Neural cell (in vitro differentiated cells): ENCODE measurements around the gene MEF2D. TPM values are rescaled to one million over a fixed set of nuclear protein-coding genes. Genes with fewer than 3 reads are reported as not detected.

Source experiments
- H2AFZ ChIP-seq: fragments of 200-600, 300-800 bp; sonication (generic), shearing (Covaris generic); 2 replicates; pipeline ENCODE4 v1.6.0; 2014; ENCODE audit warnings: low read depth, mild to moderate bottlenecking, antibody characterized with exemption, low read length, moderate library complexity
- H3F3A ChIP-seq: fragments of 200-600 bp; shearing (Covaris generic); 2 replicates; pipeline ENCODE4 v1.6.1; 2016; ENCODE audit warnings: mild to moderate bottlenecking, moderate library complexity, mixed read lengths, antibody characterized with exemption, low read length; ENCODE audit not compliant: insufficient read depth, poor library complexity, severe bottlenecking
- H3K27ac ChIP-seq: fragments of 200-600, 300-800 bp; sonication (generic), shearing (Covaris generic); 2 replicates; pipeline ENCODE4 v1.5.1; 2014; ENCODE audit warnings: mild to moderate bottlenecking, low read length, moderate library complexity
- H3K27me3 ChIP-seq: fragments of 300-800, 200-600 bp; sonication (generic), shearing (Covaris generic); 2 replicates; pipeline ENCODE4 v1.6.0; 2014; ENCODE audit warnings: mild to moderate bottlenecking, low read depth, low read length, moderate library complexity; ENCODE audit not compliant: insufficient read depth
- H3K36me3 ChIP-seq: fragments of 300-800, 200-600 bp; sonication (generic), shearing (Covaris generic); 2 replicates; pipeline ENCODE4 v1.5.1; 2014; ENCODE audit warnings: mild to moderate bottlenecking, antibody characterized with exemption, low read length, moderate library complexity; ENCODE audit not compliant: insufficient read depth
- H3K4me2 ChIP-seq: fragments of 300-800, 200-600 bp; sonication (generic), shearing (Covaris generic); 2 replicates; pipeline ENCODE4 v1.6.0; 2014; ENCODE audit warnings: mild to moderate bottlenecking, low read length
- H3K4me3 ChIP-seq: fragments of 300-800, 200-600 bp; sonication (generic), shearing (Covaris generic); 2 replicates; pipeline ENCODE4 v1.5.1; 2014; ENCODE audit warnings: mild to moderate bottlenecking, low read length, moderate library complexity
- H3K79me2 ChIP-seq: fragments of 200-600 bp; shearing (Covaris generic); replicated peaks from 2 replicates; pipeline ENCODE4 v1.6.0; 2014; ENCODE audit warnings: mild to moderate bottlenecking, low read length, moderate library complexity; ENCODE audit not compliant: insufficient read depth
- H3K9ac ChIP-seq: fragments of 300-800, 200-600 bp; sonication (generic), shearing (Covaris generic); 2 replicates; pipeline ENCODE4 v1.6.1; 2016; ENCODE audit warnings: mild to moderate bottlenecking, low read length, mixed read lengths
- H3K9me2 ChIP-seq: fragments of 200-600 bp; shearing (Covaris generic); 2 replicates; pipeline ENCODE4 v1.6.1; 2016; ENCODE audit warnings: mild to moderate bottlenecking, low read length, mixed read lengths; ENCODE audit not compliant: insufficient read depth
- H3K9me3 ChIP-seq: fragments of 200-600, 300-800 bp; sonication (generic), shearing (Covaris generic); 2 replicates; pipeline ENCODE4 v1.6.1; 2016; ENCODE audit warnings: mild to moderate bottlenecking, mixed run types, low read length, moderate library complexity, mixed read lengths
- H4K20me1 ChIP-seq: fragments of 200-600 bp; shearing (Covaris generic); 2 replicates; pipeline ENCODE4 v1.6.1; 2016; ENCODE audit warnings: mild to moderate bottlenecking, mixed run types; ENCODE audit not compliant: insufficient read depth
- EP300 ChIP-seq: fragments of 450-650 bp; conservative IDR thresholded peaks from 2 replicates; pipeline ENCODE4 v1.6.1; 2014; ENCODE audit warnings: antibody characterized with exemption, mild to moderate bottlenecking, moderate library complexity; ENCODE audit not compliant: poor library complexity, severe bottlenecking
- EZH2 ChIP-seq: fragments of 200-600, 300-800 bp; shearing (Covaris generic), sonication (generic); IDR thresholded peaks from 2 replicates; pipeline ENCODE4 v1.6.1; 2014; ENCODE audit warnings: antibody characterized with exemption, low read length, borderline replicate concordance, mild to moderate bottlenecking; ENCODE audit not compliant: insufficient read depth, poor library complexity, severe bottlenecking
- MXI1 ChIP-seq: fragments of 450-650 bp; conservative IDR thresholded peaks from 2 replicates; pipeline ENCODE4 v1.6.1; 2014; ENCODE audit warnings: antibody characterized with exemption, mild to moderate bottlenecking; ENCODE audit not compliant: poor library complexity, severe bottlenecking
- POLR2AphosphoS5 ChIP-seq: IDR thresholded peaks from 2 replicates; pipeline ENCODE4 v1.6.1; 2012
- RAD21 ChIP-seq: fragments of 450-650 bp; conservative IDR thresholded peaks from 2 replicates; pipeline ENCODE4 v1.6.1; 2014; ENCODE audit warnings: antibody characterized with exemption, mild to moderate bottlenecking, moderate library complexity
- TAF1 ChIP-seq: IDR thresholded peaks from 2 replicates; pipeline ENCODE4 v1.6.1; 2012; ENCODE audit warnings: low read depth
- polyA plus RNA-seq: library from polyadenylated mRNA; depleted of rRNA; stranded (reverse); fragments of >200 nt; gene quantifications from 2 replicates; pipeline ENCODE4 v1.2.3, GENCODE V29; 2014
- TF ChIP-seq, protein P1 (sequence below): IDR thresholded peaks from 2 replicates; pipeline ENCODE4 v1.6.1; 2012; ENCODE audit warnings: borderline replicate concordance
- TF ChIP-seq, protein P2 (sequence below): fragments of 450-650 bp; IDR thresholded peaks from 2 replicates; pipeline ENCODE4 v1.5.1; 2014; ENCODE audit warnings: antibody characterized with exemption, mild to moderate bottlenecking, moderate library complexity; ENCODE audit not compliant: poor library complexity, severe bottlenecking

Gene MEF2D
- polyA plus RNA-seq, 1 donor from 2014 or later, result 4.7 TPM

DNA sequence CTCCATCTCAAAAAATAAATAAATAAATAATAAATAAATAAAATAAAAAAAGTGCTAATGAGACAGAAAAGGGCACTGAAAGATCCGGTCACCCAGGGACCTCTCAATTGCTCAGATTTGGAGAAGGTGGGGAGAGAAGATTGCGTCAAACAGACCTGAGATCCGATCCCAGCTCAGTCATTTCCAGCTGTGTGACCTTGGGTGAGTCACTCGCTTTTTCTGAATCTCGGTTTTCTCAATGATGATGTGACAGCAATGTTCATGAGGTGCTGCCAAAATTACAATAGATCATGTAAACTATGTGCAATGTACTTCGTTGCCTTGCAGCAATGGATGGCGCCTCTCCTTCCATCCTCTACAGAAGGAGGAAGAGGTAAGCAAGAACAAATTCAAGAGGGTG, 11.1 kb upstream of the MEF2D start:
- H4K20me1 ChIP-seq, result no peaks in the 10 kb centered on the region
- H3F3A ChIP-seq, result no peaks in the 10 kb centered on the region
- no peaks in the 10 kb centered on the region for H3K9me2 ChIP-seq
- no peaks in the 10 kb centered on the region for H3K79me2 ChIP-seq
- no peak overlapping the region for H2AFZ ChIP-seq
- H3K27me3 ChIP-seq, result no peaks in the 10 kb centered on the region
- TF ChIP-seq POLR2AphosphoS5, result no peak
- no peak for TF ChIP-seq TAF1
- no peak overlapping the region for H3K27ac ChIP-seq
- no peaks in the 10 kb centered on the region for H3K36me3 ChIP-seq
- no peak overlapping the region for H3K4me3 ChIP-seq
- H3K9me3 ChIP-seq, result no peaks in the 10 kb centered on the region
- H3K9ac ChIP-seq, result no peak overlapping the region
- H3K4me2 ChIP-seq, result no peak overlapping the region

DNA sequence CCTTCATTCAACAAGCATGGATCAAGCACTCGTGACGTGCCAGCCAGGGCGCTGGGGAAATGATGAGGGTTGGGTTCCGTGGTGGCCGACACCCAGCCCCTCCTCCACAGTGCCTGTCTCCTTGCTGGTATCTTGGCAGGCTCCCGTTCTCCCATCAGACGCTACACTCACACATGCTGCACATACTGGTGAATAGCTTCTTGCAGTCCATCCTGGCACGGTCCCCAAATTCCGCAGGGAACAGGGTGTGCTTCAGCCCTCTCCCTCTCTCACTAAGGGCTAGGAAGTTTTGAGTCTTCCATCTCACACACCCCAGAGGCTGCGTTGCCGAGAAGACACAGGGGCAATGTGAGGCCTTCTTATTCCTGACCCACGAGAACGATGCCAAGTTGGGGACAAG, 10.1 kb upstream of the MEF2D start:
- Histone ChIP-seq H3K9me3 (no peaks in the 10 kb centered on the region), H3K4me2 (no peak overlapping the region), H3K27ac (no peak overlapping the region), H2AFZ (no peak overlapping the region), H4K20me1 (no peaks in the 10 kb centered on the region), H3K27me3 (no peaks in the 10 kb centered on the region), H3K9ac (no peak overlapping the region), H3K79me2 (no peaks in the 10 kb centered on the region), H3F3A (no peaks in the 10 kb centered on the region), H3K36me3 (no peaks in the 10 kb centered on the region), H3K4me3 (no peak overlapping the region), H3K9me2 (no peaks in the 10 kb centered on the region)
- TF ChIP-seq RAD21, result no peak
- TF ChIP-seq POLR2AphosphoS5, result no peak
- TF ChIP-seq, protein P1, sequence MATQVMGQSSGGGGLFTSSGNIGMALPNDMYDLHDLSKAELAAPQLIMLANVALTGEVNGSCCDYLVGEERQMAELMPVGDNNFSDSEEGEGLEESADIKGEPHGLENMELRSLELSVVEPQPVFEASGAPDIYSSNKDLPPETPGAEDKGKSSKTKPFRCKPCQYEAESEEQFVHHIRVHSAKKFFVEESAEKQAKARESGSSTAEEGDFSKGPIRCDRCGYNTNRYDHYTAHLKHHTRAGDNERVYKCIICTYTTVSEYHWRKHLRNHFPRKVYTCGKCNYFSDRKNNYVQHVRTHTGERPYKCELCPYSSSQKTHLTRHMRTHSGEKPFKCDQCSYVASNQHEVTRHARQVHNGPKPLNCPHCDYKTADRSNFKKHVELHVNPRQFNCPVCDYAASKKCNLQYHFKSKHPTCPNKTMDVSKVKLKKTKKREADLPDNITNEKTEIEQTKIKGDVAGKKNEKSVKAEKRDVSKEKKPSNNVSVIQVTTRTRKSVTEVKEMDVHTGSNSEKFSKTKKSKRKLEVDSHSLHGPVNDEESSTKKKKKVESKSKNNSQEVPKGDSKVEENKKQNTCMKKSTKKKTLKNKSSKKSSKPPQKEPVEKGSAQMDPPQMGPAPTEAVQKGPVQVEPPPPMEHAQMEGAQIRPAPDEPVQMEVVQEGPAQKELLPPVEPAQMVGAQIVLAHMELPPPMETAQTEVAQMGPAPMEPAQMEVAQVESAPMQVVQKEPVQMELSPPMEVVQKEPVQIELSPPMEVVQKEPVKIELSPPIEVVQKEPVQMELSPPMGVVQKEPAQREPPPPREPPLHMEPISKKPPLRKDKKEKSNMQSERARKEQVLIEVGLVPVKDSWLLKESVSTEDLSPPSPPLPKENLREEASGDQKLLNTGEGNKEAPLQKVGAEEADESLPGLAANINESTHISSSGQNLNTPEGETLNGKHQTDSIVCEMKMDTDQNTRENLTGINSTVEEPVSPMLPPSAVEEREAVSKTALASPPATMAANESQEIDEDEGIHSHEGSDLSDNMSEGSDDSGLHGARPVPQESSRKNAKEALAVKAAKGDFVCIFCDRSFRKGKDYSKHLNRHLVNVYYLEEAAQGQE, result no peak
- no peak for TF ChIP-seq MXI1
- TF ChIP-seq TAF1, result no peak
- TF ChIP-seq, protein P2, sequence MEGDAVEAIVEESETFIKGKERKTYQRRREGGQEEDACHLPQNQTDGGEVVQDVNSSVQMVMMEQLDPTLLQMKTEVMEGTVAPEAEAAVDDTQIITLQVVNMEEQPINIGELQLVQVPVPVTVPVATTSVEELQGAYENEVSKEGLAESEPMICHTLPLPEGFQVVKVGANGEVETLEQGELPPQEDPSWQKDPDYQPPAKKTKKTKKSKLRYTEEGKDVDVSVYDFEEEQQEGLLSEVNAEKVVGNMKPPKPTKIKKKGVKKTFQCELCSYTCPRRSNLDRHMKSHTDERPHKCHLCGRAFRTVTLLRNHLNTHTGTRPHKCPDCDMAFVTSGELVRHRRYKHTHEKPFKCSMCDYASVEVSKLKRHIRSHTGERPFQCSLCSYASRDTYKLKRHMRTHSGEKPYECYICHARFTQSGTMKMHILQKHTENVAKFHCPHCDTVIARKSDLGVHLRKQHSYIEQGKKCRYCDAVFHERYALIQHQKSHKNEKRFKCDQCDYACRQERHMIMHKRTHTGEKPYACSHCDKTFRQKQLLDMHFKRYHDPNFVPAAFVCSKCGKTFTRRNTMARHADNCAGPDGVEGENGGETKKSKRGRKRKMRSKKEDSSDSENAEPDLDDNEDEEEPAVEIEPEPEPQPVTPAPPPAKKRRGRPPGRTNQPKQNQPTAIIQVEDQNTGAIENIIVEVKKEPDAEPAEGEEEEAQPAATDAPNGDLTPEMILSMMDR, result no peak

DNA sequence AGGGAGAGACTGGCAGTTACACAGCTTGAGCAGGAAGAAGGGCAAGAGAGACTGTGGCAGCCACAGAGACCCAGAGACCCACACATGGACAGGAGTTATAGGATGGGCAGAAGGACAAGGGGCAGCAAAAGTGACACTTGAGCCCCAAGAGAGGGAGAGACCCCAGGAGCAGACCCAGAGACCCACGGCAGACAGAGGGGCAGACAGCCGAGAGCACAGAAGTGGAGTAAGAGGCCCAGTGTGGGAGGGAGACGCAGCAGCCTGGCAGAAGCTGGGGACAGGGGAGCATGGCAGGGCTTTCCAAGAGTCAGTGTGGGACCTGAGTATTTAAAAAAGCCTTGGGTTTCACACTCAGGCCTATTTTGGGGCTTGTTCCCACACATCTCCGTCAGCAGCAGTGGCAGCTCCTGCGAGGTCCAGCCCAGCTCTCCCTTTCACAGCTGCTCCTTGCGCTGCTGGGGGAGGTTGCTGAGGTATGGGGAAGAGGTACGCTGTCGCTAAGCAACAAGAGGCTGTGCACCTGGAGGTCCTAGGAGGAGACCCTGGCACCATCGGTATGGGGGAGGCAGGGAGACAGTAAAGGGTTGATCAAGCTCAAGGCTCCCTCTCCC, 9.0 kb upstream of the MEF2D start:
- Histone ChIP-seq H2AFZ (no peak overlapping the region), H3K27me3 (no peaks in the 10 kb centered on the region), H3K9me2 (no peaks in the 10 kb centered on the region), H3K4me2 (no peak overlapping the region), H3K27ac (no peak overlapping the region), H3K79me2 (no peaks in the 10 kb centered on the region), H3K9me3 (no peaks in the 10 kb centered on the region), H3K9ac (no peak overlapping the region), H4K20me1 (no peaks in the 10 kb centered on the region), H3K4me3 (peak overlapping the region; percentile 6), H3K36me3 (no peaks in the 10 kb centered on the region), H3F3A (no peaks in the 10 kb centered on the region)
- TF ChIP-seq POLR2AphosphoS5 (no peak), EP300 (peak; percentile 24), RAD21 (no peak), EZH2 (no peak)
